Hepatocyte (in vitro differentiated cells): ENCODE results near the gene TMEM87A. TPM values are rescaled to one million over a fixed set of nuclear protein-coding genes. Genes with fewer than 3 reads are reported as not detected.

Experiments
- DNase-seq: peaks from one replicate; pipeline ENCODE4 v3.0.0-alpha.2; 2016; ENCODE audit warnings: low spot score
- H2AFZ ChIP-seq: fragments of 200-600 bp; sonication (generic); 2 replicates; pipeline ENCODE4 v1.6.0; 2016; ENCODE audit warnings: antibody characterized with exemption, mild to moderate bottlenecking
- H3K27ac ChIP-seq: fragments of 200-600 bp; sonication (generic); 2 replicates; pipeline ENCODE4 v1.5.1; 2016; ENCODE audit warnings: mild to moderate bottlenecking
- H3K27me3 ChIP-seq: fragments of 200-600 bp; sonication (generic); 2 replicates; pipeline ENCODE4 v1.6.1; 2016
- H3K36me3 ChIP-seq: fragments of 200-600 bp; sonication (generic); replicated peaks from 2 replicates; pipeline ENCODE4 v1.5.1; 2016; ENCODE audit warnings: low read depth; ENCODE audit not compliant: insufficient read depth
- H3K4me1 ChIP-seq: fragments of 200-600 bp; sonication (generic); 2 replicates; pipeline ENCODE4 v1.5.1; 2016; ENCODE audit warnings: mild to moderate bottlenecking, moderate library complexity; ENCODE audit not compliant: insufficient read depth
- H3K4me2 ChIP-seq: fragments of 200-600 bp; sonication (generic); 2 replicates; pipeline ENCODE4 v1.6.0; 2016
- H3K4me3 ChIP-seq: fragments of 200-600 bp; sonication (generic); 2 replicates; pipeline ENCODE4 v1.5.1; 2016; ENCODE audit warnings: mild to moderate bottlenecking
- H3K79me2 ChIP-seq: fragments of 200-600 bp; sonication (generic); 2 replicates; pipeline ENCODE4 v1.6.0; 2017; ENCODE audit warnings: mild to moderate bottlenecking
- H3K9me2 ChIP-seq: fragments of 200-600 bp; sonication (generic); replicated peaks from 2 replicates; pipeline ENCODE4 v1.6.0; 2017; ENCODE audit warnings: mild to moderate bottlenecking; ENCODE audit not compliant: insufficient read depth
- H3K9me3 ChIP-seq: fragments of 200-600 bp; sonication (generic); 2 replicates; pipeline ENCODE4 v1.5.1; 2016; ENCODE audit warnings: low read depth, mild to moderate bottlenecking
- H4K20me1 ChIP-seq: fragments of 200-600 bp; sonication (generic); 2 replicates; pipeline ENCODE4 v1.6.0; 2016; ENCODE audit warnings: mild to moderate bottlenecking; ENCODE audit not compliant: insufficient read depth, poor library complexity, severe bottlenecking
- EZH2 ChIP-seq: fragments of 200-600 bp; sonication (generic); IDR thresholded peaks from 2 replicates; pipeline ENCODE4 v1.6.1; 2016; ENCODE audit warnings: antibody characterized with exemption, mild to moderate bottlenecking, borderline replicate concordance
- EZH2phosphoT487 ChIP-seq: fragments of 200-600 bp; sonication (generic); IDR thresholded peaks from one replicate; pipeline ENCODE4 v1.6.1; 2018; ENCODE audit warnings: antibody characterized with exemption, mild to moderate bottlenecking, low read depth, moderate library complexity; ENCODE audit not compliant: unreplicated experiment, severe bottlenecking
- WGBS: methylation state at CpG from one replicate; pipeline ENCODE4 v1.1.6; 2016; ENCODE audit warnings: low lambda C conversion rate; ENCODE audit errors: missing lambda C conversion rate; 5-methylcytosine and 5-hydroxymethylcytosine counted together
- polyA plus RNA-seq: library from polyadenylated mRNA; unstranded; fragments of >200 nt; fragmentation: Nextera tagmentation; extraction: Ambion mirVana; gene quantifications from 2 replicates; pipeline ENCODE4 v1.2.1, GENCODE V29; 2016
- total RNA-seq: library from RNA; depleted of rRNA; stranded (reverse); fragments of >200 nt; gene quantifications from 2 replicates; pipeline ENCODE4 v1.2.3, GENCODE V29; 2014
- TF ChIP-seq, protein P1 (sequence below): fragments of 200-600 bp; sonication (generic); IDR thresholded peaks from 2 replicates; pipeline ENCODE4 v1.5.1; 2016; ENCODE audit warnings: antibody characterized with exemption, mild to moderate bottlenecking; ENCODE audit not compliant: poor library complexity

Gene TMEM87A
- total and polyA plus RNA-seq, 2 experiments from 2014 or later: 68.3 to 97.6 TPM

DNA sequence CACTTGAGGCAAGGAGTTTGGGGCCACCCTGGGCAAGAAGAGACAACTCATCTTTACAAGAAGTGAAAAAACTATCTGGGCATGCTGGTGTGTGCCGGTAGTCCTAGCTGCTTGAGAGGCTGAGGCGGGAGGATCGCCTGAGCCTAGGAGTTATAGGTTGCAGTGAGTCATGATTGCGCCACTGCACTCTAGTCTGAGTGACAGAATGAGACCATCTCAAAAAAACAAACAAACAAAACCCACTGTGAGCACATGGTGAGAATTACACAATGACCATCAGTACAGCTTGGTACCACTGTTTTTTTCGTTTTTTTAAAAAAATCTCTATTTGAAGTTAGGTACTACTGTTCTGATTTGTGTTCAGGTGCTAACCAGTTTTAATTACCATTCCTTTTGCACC is 78.7 kb downstream of the TMEM87A start:
- no peaks in the 10 kb centered on the region for H3K9me2 ChIP-seq
- H3K9me3 ChIP-seq: no peaks in the 10 kb centered on the region
- no peaks in the 10 kb centered on the region for H3K36me3 ChIP-seq
- TF ChIP-seq, protein P1, sequence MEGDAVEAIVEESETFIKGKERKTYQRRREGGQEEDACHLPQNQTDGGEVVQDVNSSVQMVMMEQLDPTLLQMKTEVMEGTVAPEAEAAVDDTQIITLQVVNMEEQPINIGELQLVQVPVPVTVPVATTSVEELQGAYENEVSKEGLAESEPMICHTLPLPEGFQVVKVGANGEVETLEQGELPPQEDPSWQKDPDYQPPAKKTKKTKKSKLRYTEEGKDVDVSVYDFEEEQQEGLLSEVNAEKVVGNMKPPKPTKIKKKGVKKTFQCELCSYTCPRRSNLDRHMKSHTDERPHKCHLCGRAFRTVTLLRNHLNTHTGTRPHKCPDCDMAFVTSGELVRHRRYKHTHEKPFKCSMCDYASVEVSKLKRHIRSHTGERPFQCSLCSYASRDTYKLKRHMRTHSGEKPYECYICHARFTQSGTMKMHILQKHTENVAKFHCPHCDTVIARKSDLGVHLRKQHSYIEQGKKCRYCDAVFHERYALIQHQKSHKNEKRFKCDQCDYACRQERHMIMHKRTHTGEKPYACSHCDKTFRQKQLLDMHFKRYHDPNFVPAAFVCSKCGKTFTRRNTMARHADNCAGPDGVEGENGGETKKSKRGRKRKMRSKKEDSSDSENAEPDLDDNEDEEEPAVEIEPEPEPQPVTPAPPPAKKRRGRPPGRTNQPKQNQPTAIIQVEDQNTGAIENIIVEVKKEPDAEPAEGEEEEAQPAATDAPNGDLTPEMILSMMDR: no peak
- TF ChIP-seq EZH2: no peak
- TF ChIP-seq EZH2phosphoT487: no peak
- no peaks in the 10 kb centered on the region for H3K27me3 ChIP-seq
- peaks cover 12% of the 10 kb centered on the region for H3K79me2 ChIP-seq
- H3K4me2 ChIP-seq: no peak overlapping the region
- no peak overlapping the region for H2AFZ ChIP-seq
- no peaks in the 10 kb centered on the region for H4K20me1 ChIP-seq
- no peak overlapping the region for H3K4me3 ChIP-seq
- DNase-seq: peak; percentile 30
- no peak overlapping the region for H3K27ac ChIP-seq
- no peaks in the 10 kb centered on the region for H3K4me1 ChIP-seq
- 92% methylated on average over 5 of the region's 5 CpGs for WGBS

DNA sequence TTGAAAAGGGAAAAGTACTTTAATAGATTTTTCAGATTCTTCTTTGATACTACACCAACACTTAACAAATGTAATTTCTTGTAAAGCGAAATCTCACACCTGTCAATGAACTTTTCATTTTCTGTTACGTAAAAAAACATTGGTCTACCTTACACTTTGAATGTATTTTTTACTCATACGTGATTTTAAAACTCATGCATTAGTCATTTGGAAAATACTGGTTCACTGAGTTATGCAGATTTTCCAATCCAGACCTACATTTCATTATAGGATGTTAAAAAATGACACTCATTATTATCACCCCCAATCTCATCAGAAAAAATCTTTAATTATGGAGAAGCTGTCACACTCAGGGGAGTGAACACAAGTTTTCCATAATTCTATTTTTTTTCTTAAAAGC is 79.8 kb downstream of the TMEM87A start:
- WGBS: 95% methylated on average over 3 of the region's 3 CpGs
- H3K4me3 ChIP-seq: no peak overlapping the region
- H3K36me3 ChIP-seq: no peaks in the 10 kb centered on the region
- no peaks in the 10 kb centered on the region for H3K9me3 ChIP-seq
- peaks cover 10% of the 10 kb centered on the region for H3K79me2 ChIP-seq
- H3K27ac ChIP-seq: no peak overlapping the region
- no peaks in the 10 kb centered on the region for H3K27me3 ChIP-seq
- H2AFZ ChIP-seq: no peak overlapping the region
- no peaks in the 10 kb centered on the region for H3K9me2 ChIP-seq
- TF ChIP-seq, protein P1: no peak
- no peak for TF ChIP-seq EZH2
- no peak for TF ChIP-seq EZH2phosphoT487
- DNase-seq: no peak
- H3K4me2 ChIP-seq: no peak overlapping the region
- no peaks in the 10 kb centered on the region for H3K4me1 ChIP-seq
- H4K20me1 ChIP-seq: no peaks in the 10 kb centered on the region

DNA sequence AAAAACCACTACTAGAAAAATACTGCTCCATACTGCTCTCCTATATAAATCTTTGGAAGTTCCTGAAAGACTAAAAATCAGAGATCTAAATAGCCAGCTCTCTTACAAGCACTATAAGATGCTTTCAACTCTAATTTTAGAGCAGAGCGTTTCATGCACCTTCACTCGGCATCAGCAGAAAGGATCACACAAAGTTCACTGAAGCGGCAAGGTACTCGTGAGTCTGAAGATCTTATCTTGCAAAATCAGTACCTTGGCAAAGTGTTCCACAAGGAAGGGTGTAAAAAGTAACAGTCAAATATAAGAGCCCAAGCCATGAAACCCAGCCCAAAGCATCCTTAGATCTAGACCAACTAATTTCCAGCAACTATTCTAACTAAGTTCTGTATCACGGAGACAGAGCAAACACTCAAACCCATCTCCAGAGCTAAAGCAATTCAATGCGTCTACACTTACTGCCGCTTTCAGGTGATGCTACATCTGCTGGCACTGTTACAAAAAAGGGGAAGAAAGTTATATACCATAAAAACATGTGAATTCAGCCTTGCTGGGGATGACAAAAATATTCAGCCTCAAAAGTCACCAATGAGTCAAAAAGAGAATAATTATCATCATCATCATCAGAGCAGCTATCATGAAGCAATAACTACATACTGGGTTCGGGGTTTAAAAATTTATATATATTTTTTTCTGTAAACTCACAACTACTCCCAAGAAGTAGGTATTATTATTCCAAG is 81.5 kb downstream of the TMEM87A start:
- H3K27ac ChIP-seq: no peak overlapping the region
- no peak overlapping the region for H2AFZ ChIP-seq
- no peaks in the 10 kb centered on the region for H3K27me3 ChIP-seq
- no peak overlapping the region for H3K4me2 ChIP-seq
- TF ChIP-seq, protein P1: no peak
- TF ChIP-seq EZH2 (no peak), EZH2phosphoT487 (no peak)
- no peaks in the 10 kb centered on the region for H3K9me3 ChIP-seq
- no peaks in the 10 kb centered on the region for H4K20me1 ChIP-seq
- H3K4me1 ChIP-seq: no peaks in the 10 kb centered on the region
- WGBS: 91% methylated on average over 8 of the region's 8 CpGs
- H3K36me3 ChIP-seq: no peaks in the 10 kb centered on the region
- no peak overlapping the region for H3K4me3 ChIP-seq
- DNase-seq: no peak
- peaks cover 4% of the 10 kb centered on the region for H3K79me2 ChIP-seq
- H3K9me2 ChIP-seq: no peaks in the 10 kb centered on the region
